Muscle of arm (tissue), 12 donors: ENCODE data around the gene NPC2. TPM values are rescaled to one million over a fixed set of nuclear protein-coding genes. Genes with fewer than 3 reads are reported as not detected.

Experiments
- DNase-seq: peaks from one replicate; pipeline ENCODE4 v3.0.0-alpha.2; 2013
- polyA plus RNA-seq, 12 donors: library from polyadenylated mRNA; unstranded; fragments of 120-200 nt; gene quantifications; one replicate each; pipeline ENCODE4 v1.2.1, GENCODE V29; 2013; ENCODE audit not compliant: insufficient read length in 12 of 12

The NPC2 gene
- polyA plus RNA-seq, 12 donors: 74.3 to 157 (median 106) TPM; not detected in 1

- no peak for DNase-seq
These were observed 12.0 kb upstream of the NPC2 start for GRCh38 chr14:74504874-74505720.

GRCh38 chr14:74504412-74504811, 11.3 kb upstream of the NPC2 start:
- DNase-seq: no peak

- no peak for DNase-seq
These were observed 10.8 kb upstream of the NPC2 start for GRCh38 chr14:74503938-74504335.

- DNase-seq: no peak
These were observed 10.3 kb upstream of the NPC2 start for GRCh38 chr14:74503291-74503937.

GRCh38 chr14:74502236-74503019, 9.3 kb upstream of the NPC2 start:
- DNase-seq: no peak

- no peak for DNase-seq
These were observed 8.6 kb upstream of the NPC2 start for GRCh38 chr14:74501691-74502090.

- DNase-seq: peak; percentile 84
These were observed 8.1 kb upstream of the NPC2 start for GRCh38 chr14:74501135-74501614.

- no peak for DNase-seq
These were observed 7.5 kb upstream of the NPC2 start for GRCh38 chr14:74500417-74501134.

- no peak for DNase-seq
These were observed 2.3 kb upstream of the NPC2 start for GRCh38 chr14:74495356-74495755.

GRCh38 chr14:74493343-74494261, 497 bp upstream of the NPC2 start, which contains the start of gene ISCA2:
TSS of gene ISCA2 (plus strand) at chr14:74493765. CDS start at chr14:74493775, 10 bp downstream.
- peak; percentile 97 for DNase-seq

- DNase-seq: peak; percentile 23
These were observed 939 bp downstream of the NPC2 start for GRCh38 chr14:74491956-74492775.

GRCh38 chr14:74490486-74490885, 2.6 kb downstream of the NPC2 start:
- no peak for DNase-seq

GRCh38 chr14:74488786-74489397, 4.2 kb downstream of the NPC2 start:
- DNase-seq: no peak

GRCh38 chr14:74486164-74486563, 6.9 kb downstream of the NPC2 start:
- DNase-seq: no peak

GRCh38 chr14:74483321-74483720, 9.8 kb downstream of the NPC2 start:
- DNase-seq: peak; percentile 16

- no peak for DNase-seq
These were observed 10.5 kb downstream of the NPC2 start for GRCh38 chr14:74482571-74482970.

GRCh38 chr14:74480046-74480445, 13.1 kb downstream of the NPC2 start:
- no peak for DNase-seq

- no peak for DNase-seq
These were observed 14.0 kb downstream of the NPC2 start for GRCh38 chr14:74478996-74479635.
